UCSD-AML1 (cell line): ENCODE measurements around the gene PRR3.

Experiments used
- DNase-seq: peaks from one replicate; lab custom pipeline; 2025; ENCODE audit not compliant: unreplicated experiment; lab: John Stamatoyannopoulos, UW

The PRR3 gene

GRCh38 chr6:30533460-30534294 is 23.4 kb upstream of the PRR3 start:
- no peak for DNase-seq

GRCh38 chr6:30537931-30538330 is 19.2 kb upstream of the PRR3 start:
- no peak for DNase-seq

- DNase-seq = peak; percentile 72
Observed at GRCh38 chr6:30541515-30542403, 15.3 kb upstream of the PRR3 start.

GRCh38 chr6:30542404-30542725 is 14.7 kb upstream of the PRR3 start:
- no peak for DNase-seq

- DNase-seq = no peak
Observed at GRCh38 chr6:30542915-30543314, 14.2 kb upstream of the PRR3 start.

GRCh38 chr6:30543821-30544220 is 13.3 kb upstream of the PRR3 start:
- DNase-seq = no peak

- no peak for DNase-seq
Observed at GRCh38 chr6:30544666-30545272, 12.3 kb upstream of the PRR3 start.

- no peak for DNase-seq
Observed at GRCh38 chr6:30547454-30547853, 9.6 kb upstream of the PRR3 start.

- DNase-seq = no peak
Observed at GRCh38 chr6:30548375-30548774, 8.7 kb upstream of the PRR3 start.

GRCh38 chr6:30554404-30554803 is 2.7 kb upstream of the PRR3 start:
- no peak for DNase-seq

- no peak for DNase-seq
Observed at GRCh38 chr6:30554962-30555815, 1.9 kb upstream of the PRR3 start.

- no peak for DNase-seq
Observed at GRCh38 chr6:30555816-30556065, 1.4 kb upstream of the PRR3 start.

GRCh38 chr6:30556066-30556905 is 809 bp upstream of the PRR3 start, which contains the start of gene GNL1:
Gene GNL1, minus strand, starts transcription at chr6:30556489. Its CDS starts 286 bp downstream, at chr6:30556203.
- peak; percentile 89 for DNase-seq

GRCh38 chr6:30557683-30557981 is 537 bp downstream of the PRR3 start:
- no peak for DNase-seq

GRCh38 chr6:30560930-30561329 is 3.8 kb downstream of the PRR3 start:
- no peak for DNase-seq

- no peak for DNase-seq
Observed at GRCh38 chr6:30562470-30563425, 5.7 kb downstream of the PRR3 start.

GRCh38 chr6:30564114-30564513 is 7.0 kb downstream of the PRR3 start:
- no peak for DNase-seq

- no peak for DNase-seq
Observed at GRCh38 chr6:30565772-30566171, 8.7 kb downstream of the PRR3 start.

GRCh38 chr6:30568245-30568644 is 11.2 kb downstream of the PRR3 start:
- DNase-seq = no peak
